Vagina (tissue), 2 donors: ENCODE data around the gene ACSL6. TPM values are rescaled to one million over a fixed set of nuclear protein-coding genes. Genes with fewer than 3 reads are reported as not detected.
A peak's percentile ranks its signal among the peaks of the same experiment; 100 is the strongest.

Experiments used
- DNase-seq, 2 donors: peaks; one replicate each; pipeline ENCODE4 v3.0.0-alpha.2; 2017; ENCODE audit errors: extremely low spot score in 2 of 2
- H3K27ac ChIP-seq: fragments of 200-600 bp; sonication (generic); one replicate; pipeline ENCODE4 v1.5.1; 2019
- H3K27me3 ChIP-seq: fragments of 200-600 bp; sonication (generic); one replicate; pipeline ENCODE4 v1.5.1; 2019
- H3K36me3 ChIP-seq, 2 donors: fragments of 200-600 bp; sonication (generic); one replicate each; pipeline ENCODE4 v1.5.1; 2017 to 2019
- H3K4me1 ChIP-seq: fragments of 200-600 bp; sonication (generic); one replicate; pipeline ENCODE4 v1.5.1; 2019
- H3K4me3 ChIP-seq, 2 donors: fragments of 200-600 bp; sonication (generic); 1 replicate in 1 of 2; 2 replicates in 1 of 2; pipeline ENCODE4 v1.5.1; 2016 to 2019
- H3K9me3 ChIP-seq: fragments of 200-600 bp; sonication (generic); one replicate; pipeline ENCODE4 v1.5.1; 2019
- CTCF ChIP-seq, 3 experiments: fragments of 450-650 bp in 2 of 3; fragments of 200-600 bp in 1 of 3; sonication (generic) in 1 of 3; IDR thresholded peaks; one replicate each; pipeline ENCODE4 v1.5.1; 2017 to 2019; ENCODE audit warnings: antibody characterized with exemption in 3 of 3, mild to moderate bottlenecking in 2 of 3, moderate library complexity in 2 of 3
- POLR2A ChIP-seq, 2 donors: fragments of 450-650 bp; IDR thresholded peaks; one replicate each; pipeline ENCODE4 v1.6.1; 2017; ENCODE audit warnings: antibody characterized with exemption in 2 of 2, mild to moderate bottlenecking in 2 of 2, moderate library complexity in 2 of 2
- POLR2AphosphoS5 ChIP-seq, 2 donors: sonication (generic); formaldehyde crosslinking; IDR thresholded peaks; one replicate each; pipeline ENCODE4 v1.9.0; 2017; ENCODE audit warnings: antibody characterized with exemption in 2 of 2, mild to moderate bottlenecking in 2 of 2, low read depth in 1 of 2; ENCODE audit not compliant: insufficient read depth in 1 of 2
- intact Hi-C: fragments of 100-400 bp; cut with DNase I; formaldehyde crosslinking; loops from one replicate; pipeline ENCODE4 v1.15.1; 2023
- total RNA-seq: library from RNA; depleted of rRNA; stranded (reverse); fragments of >200 nt; gene quantifications from one replicate; pipeline ENCODE4 v1.2.3, GENCODE V29; 2016

The ACSL6 gene
- total RNA-seq, 1 donor from 2014 or later, result 0.49 TPM

GRCh38 chr5:132019857-132020555 lies 8.5 kb upstream of the ACSL6 start:
- Histone ChIP-seq H3K27me3 (no peaks in the 10 kb centered on the region), H3K4me1 (no peaks in the 10 kb centered on the region), H3K36me3 (no peaks in the 10 kb centered on the region), H3K27ac (no peak overlapping the region), H3K9me3 (no peaks in the 10 kb centered on the region), H3K4me3 (no peak overlapping the region)
- TF ChIP-seq POLR2A (IDR thresholded peaks at IDR 0.05) (no peak), POLR2AphosphoS5 (IDR thresholded peaks at IDR 0.05; ENCODE audit: insufficient read depth in 1 of 2, low read depth in 1 of 2) (no peak), CTCF (IDR thresholded peaks at IDR 0.05) (no peak)
- intact Hi-C loops, result no loop called here
- DNase-seq, result no peak

- H3K4me1 ChIP-seq, result no peaks in the 10 kb centered on the region
- H3K27ac ChIP-seq, result no peak overlapping the region
- no peak for DNase-seq
- no peaks in the 10 kb centered on the region for H3K9me3 ChIP-seq
- TF ChIP-seq POLR2AphosphoS5 (IDR thresholded peaks at IDR 0.05; ENCODE audit: insufficient read depth in 1 of 2, low read depth in 1 of 2), result no peak
- no peak for TF ChIP-seq POLR2A (IDR thresholded peaks at IDR 0.05)
- TF ChIP-seq CTCF (IDR thresholded peaks at IDR 0.05), result no peak
- intact Hi-C loops, result no loop called here
- H3K36me3 ChIP-seq, result no peaks in the 10 kb centered on the region
- no peaks in the 10 kb centered on the region for H3K27me3 ChIP-seq
- no peak overlapping the region for H3K4me3 ChIP-seq
Measured at GRCh38 chr5:132019337-132019736, 7.9 kb upstream of the ACSL6 start.

GRCh38 chr5:132017738-132018625 lies 6.5 kb upstream of the ACSL6 start:
- peak in 1 of 2 donors; percentile 65 for DNase-seq
- H3K27me3 ChIP-seq, result no peaks in the 10 kb centered on the region
- H3K9me3 ChIP-seq, result no peaks in the 10 kb centered on the region
- intact Hi-C loops, result no loop called here
- H3K36me3 ChIP-seq, result no peaks in the 10 kb centered on the region
- no peaks in the 10 kb centered on the region for H3K4me1 ChIP-seq
- TF ChIP-seq POLR2AphosphoS5 (IDR thresholded peaks at IDR 0.05; ENCODE audit: insufficient read depth in 1 of 2, low read depth in 1 of 2) (no peak), POLR2A (IDR thresholded peaks at IDR 0.05) (no peak), CTCF (IDR thresholded peaks at IDR 0.05) (no peak)
- no peak overlapping the region for H3K4me3 ChIP-seq
- no peak overlapping the region for H3K27ac ChIP-seq

- intact Hi-C loops, result no loop called here
Measured at GRCh38 chr5:132017316-132017715, 5.9 kb upstream of the ACSL6 start.

More at GRCh38 chr5:132017316-132017715, 5.9 kb upstream of the ACSL6 start:
- Histone ChIP-seq H3K4me1 (peaks cover 1% of the 10 kb centered on the region), H3K4me3 (no peak overlapping the region), H3K27me3 (no peaks in the 10 kb centered on the region), H3K9me3 (no peaks in the 10 kb centered on the region), H3K27ac (no peak overlapping the region), H3K36me3 (no peaks in the 10 kb centered on the region)
- DNase-seq, result no peak
- TF ChIP-seq CTCF (IDR thresholded peaks at IDR 0.05), result no peak
- TF ChIP-seq POLR2AphosphoS5 (IDR thresholded peaks at IDR 0.05; ENCODE audit: insufficient read depth in 1 of 2, low read depth in 1 of 2), result no peak
- TF ChIP-seq POLR2A (IDR thresholded peaks at IDR 0.05), result no peak
